ENCODE data around the gene TOB1. TPM values are rescaled to one million over a fixed set of nuclear protein-coding genes. Genes with fewer than 3 reads are reported as not detected.

Gene TOB1, protein sequence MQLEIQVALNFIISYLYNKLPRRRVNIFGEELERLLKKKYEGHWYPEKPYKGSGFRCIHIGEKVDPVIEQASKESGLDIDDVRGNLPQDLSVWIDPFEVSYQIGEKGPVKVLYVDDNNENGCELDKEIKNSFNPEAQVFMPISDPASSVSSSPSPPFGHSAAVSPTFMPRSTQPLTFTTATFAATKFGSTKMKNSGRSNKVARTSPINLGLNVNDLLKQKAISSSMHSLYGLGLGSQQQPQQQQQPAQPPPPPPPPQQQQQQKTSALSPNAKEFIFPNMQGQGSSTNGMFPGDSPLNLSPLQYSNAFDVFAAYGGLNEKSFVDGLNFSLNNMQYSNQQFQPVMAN
- total RNA-seq (2022; extraction: Qiagen RNA extraction) = 74.4 to 94.1 TPM (median 81.0 TPM) in 5 replicates

DNA sequence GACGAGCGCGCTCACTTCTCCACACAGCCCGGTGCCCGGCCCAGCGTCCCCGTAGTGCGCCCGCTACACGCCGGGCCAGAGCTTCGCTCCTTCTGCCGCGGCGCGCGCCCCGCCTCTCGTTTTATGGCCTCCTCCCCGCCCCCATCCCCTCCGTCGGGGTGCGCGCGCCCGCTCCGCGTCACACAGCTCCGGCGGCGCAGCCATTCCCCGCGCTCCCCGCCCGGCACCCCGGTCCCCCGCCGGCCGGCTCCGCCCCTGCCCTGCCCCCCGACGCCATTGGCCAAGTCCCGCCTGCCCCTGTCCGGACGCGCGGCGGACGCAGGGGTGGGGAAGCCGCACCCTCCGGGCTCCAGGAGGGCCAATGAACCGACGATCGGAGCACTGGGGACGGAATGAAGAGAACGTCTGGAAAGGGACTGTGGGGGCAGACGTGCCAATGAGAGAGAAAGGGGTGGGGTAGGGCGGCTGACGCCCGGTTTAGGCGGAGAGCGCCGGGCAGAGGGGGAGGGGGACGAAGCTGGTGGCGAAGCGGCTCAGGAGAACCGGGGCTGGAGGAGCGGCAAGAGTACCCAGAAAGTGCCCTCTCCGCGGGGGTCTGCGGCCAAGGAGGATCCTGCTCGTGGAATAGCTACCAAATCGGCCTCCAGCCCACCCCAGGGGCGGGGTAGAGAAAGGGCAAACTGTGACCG is at the start of gene TOB1:
Gene TOB1, minus strand, starts transcription at position 94 of the 689 bp plus-strand sequence. CDS start 2,337 bp downstream, outside the sequence.

DNA sequence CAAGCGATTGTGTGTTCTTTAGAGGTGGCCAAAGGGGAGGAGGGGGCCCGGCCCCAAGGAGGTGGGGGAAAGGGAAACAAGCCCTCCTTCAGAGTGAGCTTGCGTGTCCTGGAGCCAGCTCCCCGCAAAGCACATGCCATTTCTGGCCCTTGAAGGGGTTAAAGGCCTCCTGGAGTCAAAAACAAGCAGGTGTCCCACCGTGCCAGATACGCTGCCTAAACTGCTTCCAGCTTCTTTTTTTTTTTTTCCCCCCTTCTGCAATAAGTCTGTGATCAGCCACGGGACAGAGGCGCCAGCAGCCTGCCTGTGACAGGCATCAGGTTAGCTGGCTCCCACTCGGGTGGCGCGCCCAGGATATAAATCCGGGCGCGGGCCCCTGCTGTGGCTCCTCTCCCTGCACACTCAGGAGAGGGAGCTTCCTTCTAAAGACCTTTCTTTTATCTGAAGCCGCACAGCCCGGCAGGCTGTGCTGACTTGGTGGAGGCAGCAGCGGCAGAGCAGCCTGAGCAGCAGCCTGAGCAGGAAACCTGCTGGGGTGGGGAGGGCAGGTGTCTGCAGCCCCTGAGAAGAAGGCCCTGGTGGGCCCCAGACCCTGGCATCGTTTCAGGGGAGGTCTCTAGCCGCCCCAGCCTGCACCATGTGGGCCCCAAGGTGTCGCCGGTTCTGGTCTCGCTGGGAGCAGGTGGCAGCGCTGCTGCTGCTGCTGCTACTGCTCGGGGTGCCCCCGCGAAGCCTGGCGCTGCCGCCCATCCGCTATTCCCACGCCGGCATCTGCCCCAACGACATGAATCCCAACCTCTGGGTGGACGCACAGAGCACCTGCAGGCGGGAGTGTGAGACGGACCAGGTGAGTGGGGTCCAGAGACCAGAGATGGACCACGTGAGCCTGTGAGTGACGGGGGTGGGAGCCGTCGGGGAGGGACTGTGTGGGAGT is 30.6 kb downstream of the TOB1 start, which contains the start of gene WFIKKN2:
Gene WFIKKN2, plus strand, starts transcription at position 286 of the 934 bp plus-strand sequence. Its CDS starts 352 bp downstream, at position 638.

Other genes with a start within 250 kb of the TOB1 start
- 112 to 132 TPM (median 127 TPM) in 5 replicates for gene ABCC3, start 231.5 kb downstream of the TOB1 start, total RNA-seq (2022; extraction: Qiagen RNA extraction)
- 46.1 to 53.0 TPM (median 48.0 TPM) in 5 replicates for gene ANKRD40, start 158.4 kb downstream of the TOB1 start, total RNA-seq (2022; extraction: Qiagen RNA extraction)
- gene LUC7L3, start 146.8 kb downstream of the TOB1 start, total RNA-seq (2022; extraction: Qiagen RNA extraction) = 58.1 to 97.2 TPM (median 82.0 TPM) in 5 replicates
- not detected in 5 replicates for gene ANKRD40CL, start 98.8 kb downstream of the TOB1 start, total RNA-seq (2022; extraction: Qiagen RNA extraction)
- gene WFIKKN2, start 30.8 kb downstream of the TOB1 start, total RNA-seq (2022; extraction: Qiagen RNA extraction) = 0.02 to 0.05 TPM (median 0.02 TPM) in 3 of 5 replicates, not detected in the others

Measured in A549 treated with AZD2906 at 1 μM for 4 hours (cell line).